ENCODE measurements around the gene PTCD3.
A peak's percentile ranks its signal among the peaks of the same experiment; 100 is the strongest.

PTCD3 gene

DNA sequence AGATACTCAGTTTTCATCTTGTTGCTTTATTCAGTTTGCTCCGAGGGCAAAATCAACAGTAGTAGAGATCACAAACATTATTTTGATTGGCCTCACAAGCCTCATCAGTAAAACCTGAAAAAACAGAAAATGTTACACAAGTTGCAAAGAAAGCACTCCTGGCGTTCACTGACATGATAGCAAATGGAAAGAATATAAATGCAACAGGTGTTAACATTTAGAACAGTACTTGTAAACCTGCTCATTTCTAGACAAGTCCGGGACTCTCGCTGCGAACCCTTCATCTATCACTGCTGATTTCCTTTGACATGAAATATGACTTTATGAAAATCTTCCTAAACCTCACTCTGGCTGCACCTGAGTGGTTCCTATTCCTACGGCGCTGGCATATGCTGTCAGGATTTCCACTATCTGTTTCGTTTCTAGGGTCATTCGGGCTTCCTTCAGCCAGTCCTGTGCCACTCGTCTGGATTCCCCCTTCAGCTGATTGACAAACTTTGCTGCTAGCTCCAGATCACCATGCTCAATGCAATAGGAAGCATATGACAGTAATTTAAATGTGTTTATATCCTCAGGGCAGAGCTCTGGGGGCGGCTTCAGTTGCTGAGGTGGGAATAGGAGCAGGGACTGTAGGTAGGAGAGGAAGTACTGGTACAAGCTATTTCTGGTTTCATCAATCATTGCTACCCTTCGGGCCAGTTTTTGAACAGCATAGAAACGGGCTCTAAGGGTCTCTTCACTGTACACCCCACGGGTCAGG is 38.1 kb downstream of the PTCD3 start:
- Mint-ChIP-seq H3K27ac (peak overlapping the region; percentile 70), H3K4me1 (ENCODE audit: low read depth) (peaks cover 20% of the 10 kb centered on the region), H3K4me3 (no peak overlapping the region), H3K36me3 (ENCODE audit: low read depth) (peaks cover 95% of the 10 kb centered on the region), H3K9me3 (no peaks in the 10 kb centered on the region), H3K27me3 (no peaks in the 10 kb centered on the region)
- DNase-seq = no peak

DNA sequence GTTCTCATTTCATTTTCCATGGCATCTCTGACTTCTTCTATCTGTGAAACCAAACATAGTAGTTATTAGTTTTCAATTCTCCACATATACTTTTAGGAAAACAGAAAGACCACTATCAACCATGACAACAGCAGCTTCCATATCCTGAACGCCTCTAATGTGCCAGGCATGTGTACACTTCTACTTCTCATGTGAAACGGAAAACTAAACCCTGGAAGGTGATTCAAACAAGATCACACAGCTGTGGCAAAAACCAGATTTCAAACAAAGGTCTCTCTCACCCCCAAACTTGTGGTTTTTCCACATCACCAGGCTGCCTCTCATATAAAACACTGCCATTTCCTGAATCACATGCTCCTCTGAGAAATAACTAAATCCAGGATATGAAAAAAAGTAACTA is 41.8 kb downstream of the PTCD3 start:
- Mint-ChIP-seq H3K27ac (peak overlapping the region; percentile 77), H3K9me3 (no peaks in the 10 kb centered on the region), H3K36me3 (ENCODE audit: low read depth) (peaks cover 94% of the 10 kb centered on the region), H3K4me1 (ENCODE audit: low read depth) (peaks cover 12% of the 10 kb centered on the region), H3K27me3 (no peaks in the 10 kb centered on the region), H3K4me3 (no peak overlapping the region)
- DNase-seq = no peak

DNA sequence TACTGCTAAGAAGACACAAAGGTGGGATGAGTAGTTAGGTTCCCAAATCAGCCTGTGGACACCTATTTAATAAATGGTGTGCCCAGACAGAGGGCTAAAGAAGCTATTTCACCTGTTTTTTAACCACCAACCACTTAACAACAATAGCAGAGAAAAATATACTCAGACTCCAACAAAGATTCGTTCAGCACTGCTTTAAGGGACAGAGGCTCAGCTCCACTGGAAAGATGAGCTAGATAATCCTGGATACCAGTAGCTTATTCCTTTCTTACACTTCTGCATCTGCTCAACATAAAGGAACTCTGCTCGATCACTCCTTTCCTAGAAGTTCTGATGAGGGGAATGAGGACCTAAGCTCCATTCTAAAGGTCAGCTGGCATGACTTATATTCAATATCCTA is 44.5 kb downstream of the PTCD3 start:
- Mint-ChIP-seq H3K4me3 (no peak overlapping the region), H3K36me3 (ENCODE audit: low read depth) (peaks cover 93% of the 10 kb centered on the region), H3K4me1 (ENCODE audit: low read depth) (peaks cover 13% of the 10 kb centered on the region), H3K9me3 (no peaks in the 10 kb centered on the region), H3K27me3 (no peaks in the 10 kb centered on the region), H3K27ac (peak overlapping the region; percentile 35)
- no peak for DNase-seq

DNA sequence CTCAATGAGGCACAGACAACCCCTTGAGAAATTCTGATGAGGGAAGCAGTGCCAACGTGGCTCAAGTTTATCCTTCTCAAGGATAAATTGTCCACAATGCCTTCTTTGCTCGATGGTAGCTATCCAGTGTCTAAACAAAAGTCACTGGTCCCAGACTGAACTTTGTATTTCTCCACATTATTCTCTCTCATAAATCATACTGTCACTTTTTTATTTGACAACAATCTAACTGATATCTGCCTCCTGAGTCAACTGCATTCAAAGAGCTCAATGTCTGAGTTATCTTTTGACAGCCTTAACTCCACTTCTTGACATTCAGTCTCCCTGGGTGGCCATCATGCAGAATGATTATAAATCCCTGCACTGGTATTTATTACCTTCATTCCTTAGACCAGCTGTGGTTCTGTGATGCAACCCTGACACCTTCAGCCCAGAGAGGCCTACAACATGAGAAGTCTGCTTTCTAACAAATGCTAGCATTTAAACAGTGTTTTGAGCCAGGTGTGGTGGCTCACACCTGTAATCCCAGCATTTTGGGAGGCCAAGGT is 51.0 kb downstream of the PTCD3 start:
- Mint-ChIP-seq H3K27ac (no peak overlapping the region), H3K27me3 (no peaks in the 10 kb centered on the region), H3K4me1 (ENCODE audit: low read depth) (peaks cover 1% of the 10 kb centered on the region), H3K4me3 (no peak overlapping the region), H3K9me3 (no peaks in the 10 kb centered on the region), H3K36me3 (ENCODE audit: low read depth) (peaks cover 89% of the 10 kb centered on the region)
- no peak for DNase-seq

DNA sequence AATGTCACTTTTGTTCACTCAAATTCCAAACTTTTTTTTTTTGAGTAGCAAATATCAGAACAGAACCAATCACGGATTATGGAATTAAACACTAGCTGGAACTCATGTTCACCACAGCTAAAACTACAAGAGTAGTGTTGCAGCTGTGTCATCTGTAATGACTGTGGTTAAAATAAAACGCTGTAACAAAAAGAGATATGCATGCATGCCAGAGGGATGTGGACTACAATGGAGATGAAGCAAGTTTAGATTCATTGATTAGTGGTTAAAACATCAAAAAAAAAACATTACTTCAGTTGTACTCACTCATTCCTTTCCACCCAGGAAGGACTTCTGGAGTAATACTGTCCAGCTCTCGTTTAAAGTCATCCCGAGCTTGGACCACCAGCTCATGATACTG is 52.3 kb downstream of the PTCD3 start:
- no peaks in the 10 kb centered on the region for H3K4me1 Mint-ChIP-seq (ENCODE audit: low read depth)
- no peak overlapping the region for H3K4me3 Mint-ChIP-seq
- H3K36me3 Mint-ChIP-seq (ENCODE audit: low read depth) = peaks cover 92% of the 10 kb centered on the region
- no peak for DNase-seq
- H3K27me3 Mint-ChIP-seq = no peaks in the 10 kb centered on the region
- no peak overlapping the region for H3K27ac Mint-ChIP-seq
- H3K9me3 Mint-ChIP-seq = no peaks in the 10 kb centered on the region

DNA sequence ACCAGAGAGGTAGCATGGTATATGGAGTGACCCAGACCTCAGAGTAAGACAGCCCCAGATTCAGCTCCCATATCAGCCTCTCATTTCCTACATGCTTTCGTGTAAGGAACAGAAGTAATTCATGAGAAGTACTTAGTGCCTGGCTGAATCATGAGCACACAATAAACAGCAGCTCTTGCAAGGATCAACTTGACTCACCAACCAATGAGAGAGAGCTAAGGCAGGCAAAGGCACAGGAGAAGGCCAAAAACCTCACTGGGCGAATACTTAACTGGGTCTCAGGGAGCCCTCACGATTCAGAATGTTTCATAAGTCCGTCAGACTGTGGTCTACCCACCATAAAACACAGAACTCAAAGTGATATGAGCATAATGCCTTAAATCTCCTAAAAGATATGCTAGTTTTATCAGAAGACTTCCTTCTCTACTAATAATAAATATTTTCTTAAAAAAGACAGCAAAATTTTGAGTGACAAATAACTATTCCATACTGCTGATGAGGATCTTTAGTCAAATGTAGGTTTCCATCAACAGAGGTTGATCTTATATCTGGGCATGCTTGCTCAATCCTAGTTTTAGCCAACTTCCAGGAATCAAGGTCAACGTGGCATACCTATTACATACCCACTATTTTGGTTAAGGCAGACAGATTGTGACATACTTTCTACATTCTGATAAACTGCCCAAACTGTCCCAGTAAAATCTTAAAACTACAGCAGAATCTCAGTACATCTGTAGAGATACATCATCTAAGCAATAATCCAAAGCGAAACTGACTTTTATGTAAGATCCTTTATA is 54.3 kb downstream of the PTCD3 start:
- Mint-ChIP-seq H3K4me3 (no peak overlapping the region), H3K36me3 (ENCODE audit: low read depth) (peaks cover 91% of the 10 kb centered on the region), H3K9me3 (no peaks in the 10 kb centered on the region), H3K27ac (peak overlapping the region; percentile 16), H3K4me1 (ENCODE audit: low read depth) (no peaks in the 10 kb centered on the region), H3K27me3 (no peaks in the 10 kb centered on the region)
- no peak for DNase-seq

DNA sequence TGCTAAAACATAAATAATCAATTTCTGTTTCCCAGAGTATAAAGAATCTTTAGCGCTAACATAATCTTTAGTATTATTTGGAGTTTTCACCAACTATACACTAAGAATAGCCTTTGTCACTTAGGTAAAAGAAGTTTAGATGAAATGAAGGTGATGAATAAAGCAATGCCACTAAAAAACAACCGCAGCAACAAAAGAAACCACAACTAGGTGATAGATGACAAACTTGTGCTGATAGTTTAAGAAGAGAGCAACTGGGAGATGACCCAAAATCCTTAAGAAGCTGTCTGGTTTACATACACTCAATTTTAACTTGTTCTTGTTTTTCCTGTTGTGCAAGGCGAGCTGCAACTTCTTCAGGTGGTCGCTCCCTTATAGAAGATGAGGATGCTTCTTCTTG is 64.4 kb downstream of the PTCD3 start:
- Mint-ChIP-seq H3K4me1 (ENCODE audit: low read depth) (peaks cover 7% of the 10 kb centered on the region), H3K4me3 (no peak overlapping the region), H3K27ac (no peak overlapping the region), H3K9me3 (no peaks in the 10 kb centered on the region), H3K27me3 (no peaks in the 10 kb centered on the region), H3K36me3 (ENCODE audit: low read depth) (peaks cover 90% of the 10 kb centered on the region)
- no peak for DNase-seq

DNA sequence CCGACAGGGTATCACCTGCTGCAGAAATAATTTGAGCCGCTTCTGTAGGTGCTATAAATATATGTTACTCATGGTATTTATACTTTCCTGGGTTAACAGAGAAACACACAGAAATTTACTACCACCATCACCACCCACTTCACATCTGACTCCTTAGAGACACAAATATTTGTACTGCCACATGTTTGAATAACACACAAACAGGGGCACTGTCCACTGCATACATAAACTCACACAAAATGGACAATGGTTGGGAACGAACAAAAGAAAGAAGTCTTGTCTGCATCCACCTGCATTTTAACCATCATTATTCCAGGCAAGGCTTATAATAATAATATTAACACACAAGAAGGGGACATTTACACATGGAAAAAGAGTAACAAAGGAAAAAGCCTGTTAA is 65.3 kb downstream of the PTCD3 start:
- H3K36me3 Mint-ChIP-seq (ENCODE audit: low read depth) = peaks cover 91% of the 10 kb centered on the region
- no peak overlapping the region for H3K4me3 Mint-ChIP-seq
- peaks cover 13% of the 10 kb centered on the region for H3K4me1 Mint-ChIP-seq (ENCODE audit: low read depth)
- H3K9me3 Mint-ChIP-seq = no peaks in the 10 kb centered on the region
- no peak overlapping the region for H3K27ac Mint-ChIP-seq
- DNase-seq = no peak
- no peaks in the 10 kb centered on the region for H3K27me3 Mint-ChIP-seq

DNA sequence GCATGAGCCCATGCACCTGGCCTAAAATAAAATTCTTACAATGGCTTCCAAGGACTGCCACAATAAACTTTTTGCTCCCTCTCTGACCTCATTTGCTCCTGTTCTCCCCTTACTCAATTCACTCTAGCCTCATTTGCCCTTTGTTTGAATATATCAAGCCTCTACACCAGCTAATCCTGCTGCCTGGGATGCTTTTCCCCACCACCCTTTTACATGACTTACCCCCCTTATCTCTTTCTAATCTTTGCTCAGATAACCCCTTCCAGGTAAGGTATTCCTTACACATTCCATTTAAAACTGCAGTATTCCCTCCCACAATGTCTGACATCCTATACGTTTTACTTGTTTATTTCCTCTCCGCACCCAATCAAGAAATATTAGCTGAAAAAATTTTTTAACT is 66.6 kb downstream of the PTCD3 start:
- Mint-ChIP-seq H3K4me3 (no peak overlapping the region), H3K36me3 (ENCODE audit: low read depth) (peaks cover 93% of the 10 kb centered on the region), H3K27ac (peak overlapping the region; percentile 54), H3K9me3 (no peaks in the 10 kb centered on the region), H3K27me3 (no peaks in the 10 kb centered on the region), H3K4me1 (ENCODE audit: low read depth) (peaks cover 19% of the 10 kb centered on the region)
- DNase-seq = no peak

DNA sequence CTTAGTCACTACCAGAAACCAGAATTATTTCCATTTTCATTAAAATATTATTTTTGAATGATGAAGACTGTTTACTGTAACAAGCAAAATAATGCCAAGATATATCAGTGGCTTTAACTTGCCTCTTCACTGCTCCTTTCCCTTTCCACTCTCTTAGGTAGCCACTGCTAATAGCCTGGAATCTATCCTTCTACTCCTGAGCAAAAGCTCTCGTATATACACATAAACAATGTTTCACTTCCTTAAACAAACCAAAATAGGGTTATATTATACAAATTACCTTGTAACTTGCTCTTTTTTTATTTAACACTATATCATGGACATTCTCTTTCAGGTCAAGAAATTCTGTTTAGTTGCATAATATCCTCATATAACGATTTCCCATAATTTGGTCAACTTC is 68.4 kb downstream of the PTCD3 start:
- no peaks in the 10 kb centered on the region for H3K9me3 Mint-ChIP-seq
- H3K4me1 Mint-ChIP-seq (ENCODE audit: low read depth) = peaks cover 19% of the 10 kb centered on the region
- H3K27me3 Mint-ChIP-seq = no peaks in the 10 kb centered on the region
- H3K4me3 Mint-ChIP-seq = no peak overlapping the region
- H3K27ac Mint-ChIP-seq = no peak overlapping the region
- H3K36me3 Mint-ChIP-seq (ENCODE audit: low read depth) = peaks cover 92% of the 10 kb centered on the region
- no peak for DNase-seq

DNA sequence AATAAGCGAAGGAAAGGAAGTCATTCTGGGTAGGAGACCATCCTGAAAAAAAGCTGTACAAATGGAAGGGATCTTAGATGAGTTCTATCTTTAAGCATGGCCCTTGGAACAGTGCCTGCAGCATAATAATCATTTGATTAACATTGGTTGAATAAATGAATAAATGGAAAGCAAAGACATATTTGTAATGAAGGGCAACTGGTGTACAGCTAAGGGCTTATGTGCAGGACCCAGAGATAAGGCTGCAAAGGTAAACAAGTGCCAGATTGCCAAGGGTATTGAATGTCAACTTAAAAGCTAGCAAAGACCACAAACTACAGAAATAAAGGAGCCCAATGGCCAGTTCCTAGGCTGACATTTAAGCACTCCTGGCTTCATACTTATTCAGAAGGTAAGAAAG is 69.8 kb downstream of the PTCD3 start:
- H3K27me3 Mint-ChIP-seq = no peaks in the 10 kb centered on the region
- peaks cover 19% of the 10 kb centered on the region for H3K4me1 Mint-ChIP-seq (ENCODE audit: low read depth)
- DNase-seq = no peak
- H3K9me3 Mint-ChIP-seq = no peaks in the 10 kb centered on the region
- H3K4me3 Mint-ChIP-seq = no peak overlapping the region
- no peak overlapping the region for H3K27ac Mint-ChIP-seq
- H3K36me3 Mint-ChIP-seq (ENCODE audit: low read depth) = peaks cover 92% of the 10 kb centered on the region

DNA sequence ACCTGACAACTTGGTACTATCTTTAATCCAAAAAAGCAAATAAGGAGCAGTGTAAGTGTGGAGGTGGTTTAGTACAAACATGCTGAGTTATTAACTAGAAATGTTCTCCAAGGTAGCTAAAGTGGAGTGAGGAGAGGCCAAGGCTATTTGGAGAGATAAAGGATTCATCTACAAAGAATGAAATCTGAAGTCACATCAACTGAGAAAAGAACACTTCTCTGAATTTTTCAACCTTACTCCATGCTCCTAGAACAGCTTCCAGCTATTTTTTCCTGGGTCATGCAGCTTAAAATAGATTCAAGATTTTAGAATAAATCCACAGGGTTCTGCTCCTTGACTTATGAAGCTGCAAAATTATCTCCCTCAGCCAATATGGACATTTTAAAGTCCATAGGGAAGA is 70.6 kb downstream of the PTCD3 start:
- peaks cover 88% of the 10 kb centered on the region for H3K36me3 Mint-ChIP-seq (ENCODE audit: low read depth)

DNA sequence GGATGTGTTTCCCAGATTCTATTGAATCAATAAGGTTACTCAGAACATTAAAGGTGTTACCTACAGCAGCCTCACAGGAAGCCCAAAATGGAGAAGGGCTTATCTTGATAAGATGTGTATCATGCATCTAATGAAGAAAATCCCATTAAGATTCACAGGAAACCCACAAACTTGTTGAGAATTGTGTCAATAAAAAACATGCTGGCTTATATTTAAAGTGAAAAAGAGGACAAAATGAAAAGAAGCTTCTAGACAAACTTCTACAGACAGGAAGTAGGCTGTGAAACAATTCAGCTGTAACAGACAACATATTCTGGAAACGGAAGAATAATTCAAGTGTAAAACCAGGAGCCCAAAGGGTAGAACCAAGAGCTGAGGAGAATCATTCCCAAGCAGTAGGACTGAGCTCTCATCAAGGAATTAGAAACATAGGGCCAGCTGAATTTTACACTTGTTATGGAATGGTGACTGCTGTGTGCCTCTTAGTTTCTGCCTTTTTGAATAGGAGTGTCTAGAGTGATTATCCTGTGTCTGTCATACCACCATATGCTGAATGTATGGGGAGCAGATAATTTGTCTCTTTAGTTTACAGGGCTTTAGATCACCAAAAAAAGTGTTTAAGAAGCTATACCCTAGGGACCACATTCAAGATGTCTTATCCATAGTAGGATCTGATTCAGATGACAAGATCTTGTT is 79.6 kb downstream of the PTCD3 start:
- Mint-ChIP-seq H3K4me1 (ENCODE audit: low read depth) (peaks cover 74% of the 10 kb centered on the region), H3K4me3 (peak overlapping the region; percentile 57), H3K36me3 (ENCODE audit: low read depth) (peaks cover 71% of the 10 kb centered on the region)

More for the DNA sequence above, 70.6 kb downstream of the PTCD3 start:
- Mint-ChIP-seq H3K9me3 (no peaks in the 10 kb centered on the region), H3K4me3 (no peak overlapping the region), H3K4me1 (ENCODE audit: low read depth) (peaks cover 20% of the 10 kb centered on the region), H3K27me3 (no peaks in the 10 kb centered on the region), H3K27ac (no peak overlapping the region)
- DNase-seq = no peak

DNA sequence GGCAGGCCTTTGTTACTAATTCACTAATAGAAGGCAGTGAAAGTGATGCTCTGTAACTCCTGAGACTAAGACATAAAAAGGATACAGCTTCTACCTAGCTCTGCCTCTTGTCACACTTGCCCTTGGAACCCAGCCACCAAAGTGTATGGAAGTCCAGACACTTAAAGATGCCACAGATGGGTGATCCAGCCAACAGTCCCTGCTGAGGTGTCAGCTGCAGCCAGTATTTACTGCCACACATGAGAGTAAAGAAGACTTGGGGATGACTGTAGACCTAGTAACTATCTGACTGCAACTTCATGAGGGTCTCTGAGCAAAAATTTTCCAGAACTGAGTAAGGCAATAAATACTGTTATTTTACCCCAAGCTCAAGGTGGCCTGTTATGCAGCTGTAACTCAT is 80.4 kb downstream of the PTCD3 start:
- H3K4me1 Mint-ChIP-seq (ENCODE audit: low read depth) = peaks cover 82% of the 10 kb centered on the region

More for the DNA sequence above, 79.6 kb downstream of the PTCD3 start:
- Mint-ChIP-seq H3K27ac (peak overlapping the region; percentile 94), H3K27me3 (no peaks in the 10 kb centered on the region), H3K9me3 (no peaks in the 10 kb centered on the region)
- DNase-seq = no peak

More for the DNA sequence above, 80.4 kb downstream of the PTCD3 start:
- Mint-ChIP-seq H3K4me3 (no peak overlapping the region), H3K36me3 (ENCODE audit: low read depth) (peaks cover 75% of the 10 kb centered on the region), H3K27ac (peak overlapping the region; percentile 94), H3K9me3 (no peaks in the 10 kb centered on the region), H3K27me3 (no peaks in the 10 kb centered on the region)
- no peak for DNase-seq

Data from activated T-cell treated with anti-CD3 and anti-CD28 coated beads, Interleukin-2, amount 50 U/mL, for 24 hours (primary cell).